ENCODE measurements around the gene TSPAN18.

DNA sequence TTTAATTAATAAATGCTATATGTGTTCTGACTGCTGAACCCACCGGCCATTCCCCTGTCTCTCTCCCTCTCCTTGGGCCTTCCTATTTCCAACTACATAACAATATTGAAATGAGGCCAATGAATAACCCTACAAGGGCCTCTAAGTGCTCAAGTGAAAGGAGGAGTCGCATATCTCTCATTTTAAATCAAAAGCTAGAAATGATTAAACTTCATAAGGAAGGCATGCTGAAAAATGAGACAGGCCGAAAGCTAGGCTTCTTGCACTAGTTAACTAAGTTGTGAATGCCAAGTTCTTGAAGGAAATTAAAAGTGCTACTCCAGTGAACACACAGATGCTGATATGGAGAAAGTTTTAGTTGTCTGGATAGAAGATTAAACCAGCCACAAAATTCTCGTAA is 109.2 kb downstream of the TSPAN18 start:
- TF ChIP-seq, protein P1, sequence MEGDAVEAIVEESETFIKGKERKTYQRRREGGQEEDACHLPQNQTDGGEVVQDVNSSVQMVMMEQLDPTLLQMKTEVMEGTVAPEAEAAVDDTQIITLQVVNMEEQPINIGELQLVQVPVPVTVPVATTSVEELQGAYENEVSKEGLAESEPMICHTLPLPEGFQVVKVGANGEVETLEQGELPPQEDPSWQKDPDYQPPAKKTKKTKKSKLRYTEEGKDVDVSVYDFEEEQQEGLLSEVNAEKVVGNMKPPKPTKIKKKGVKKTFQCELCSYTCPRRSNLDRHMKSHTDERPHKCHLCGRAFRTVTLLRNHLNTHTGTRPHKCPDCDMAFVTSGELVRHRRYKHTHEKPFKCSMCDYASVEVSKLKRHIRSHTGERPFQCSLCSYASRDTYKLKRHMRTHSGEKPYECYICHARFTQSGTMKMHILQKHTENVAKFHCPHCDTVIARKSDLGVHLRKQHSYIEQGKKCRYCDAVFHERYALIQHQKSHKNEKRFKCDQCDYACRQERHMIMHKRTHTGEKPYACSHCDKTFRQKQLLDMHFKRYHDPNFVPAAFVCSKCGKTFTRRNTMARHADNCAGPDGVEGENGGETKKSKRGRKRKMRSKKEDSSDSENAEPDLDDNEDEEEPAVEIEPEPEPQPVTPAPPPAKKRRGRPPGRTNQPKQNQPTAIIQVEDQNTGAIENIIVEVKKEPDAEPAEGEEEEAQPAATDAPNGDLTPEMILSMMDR (IDR thresholded peaks at IDR 0.05) = no peak
- no peak for TF ChIP-seq POLR2A (IDR thresholded peaks at IDR 0.05)
- no peak for TF ChIP-seq POLR2AphosphoS5 (IDR thresholded peaks at IDR 0.05; ENCODE audit: insufficient read depth in 1 of 2, low read depth in 1 of 2)

Measured in vagina (tissue), 2 donors.